Measurements from ENCODE around the gene RFC4.

DNA sequence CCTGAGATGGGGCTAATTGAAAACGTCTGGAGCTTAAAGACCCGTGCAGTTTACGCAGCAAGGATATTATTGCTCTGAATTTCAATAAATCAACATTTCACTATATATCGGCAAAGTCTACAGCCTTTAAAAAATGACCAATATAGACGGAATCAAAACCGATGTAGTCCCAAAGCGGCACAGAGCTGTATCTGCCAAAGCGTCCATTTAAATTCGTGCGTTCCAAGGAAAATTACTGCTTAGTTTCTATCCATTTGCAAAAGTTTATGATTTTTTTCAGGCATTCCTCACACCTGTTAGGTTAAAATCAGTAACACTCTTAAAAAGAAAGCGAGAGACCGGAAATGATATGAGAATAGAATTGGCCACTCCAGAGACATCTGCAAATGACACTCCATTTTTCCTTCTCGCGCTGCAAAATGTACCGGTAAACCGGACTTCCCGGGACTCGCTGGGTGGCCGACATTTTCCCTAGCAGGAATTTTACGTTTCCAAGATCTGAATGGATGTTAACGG lies 23.7 kb downstream of the RFC4 start:
- TF ChIP-seq, protein P1, sequence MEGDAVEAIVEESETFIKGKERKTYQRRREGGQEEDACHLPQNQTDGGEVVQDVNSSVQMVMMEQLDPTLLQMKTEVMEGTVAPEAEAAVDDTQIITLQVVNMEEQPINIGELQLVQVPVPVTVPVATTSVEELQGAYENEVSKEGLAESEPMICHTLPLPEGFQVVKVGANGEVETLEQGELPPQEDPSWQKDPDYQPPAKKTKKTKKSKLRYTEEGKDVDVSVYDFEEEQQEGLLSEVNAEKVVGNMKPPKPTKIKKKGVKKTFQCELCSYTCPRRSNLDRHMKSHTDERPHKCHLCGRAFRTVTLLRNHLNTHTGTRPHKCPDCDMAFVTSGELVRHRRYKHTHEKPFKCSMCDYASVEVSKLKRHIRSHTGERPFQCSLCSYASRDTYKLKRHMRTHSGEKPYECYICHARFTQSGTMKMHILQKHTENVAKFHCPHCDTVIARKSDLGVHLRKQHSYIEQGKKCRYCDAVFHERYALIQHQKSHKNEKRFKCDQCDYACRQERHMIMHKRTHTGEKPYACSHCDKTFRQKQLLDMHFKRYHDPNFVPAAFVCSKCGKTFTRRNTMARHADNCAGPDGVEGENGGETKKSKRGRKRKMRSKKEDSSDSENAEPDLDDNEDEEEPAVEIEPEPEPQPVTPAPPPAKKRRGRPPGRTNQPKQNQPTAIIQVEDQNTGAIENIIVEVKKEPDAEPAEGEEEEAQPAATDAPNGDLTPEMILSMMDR (IDR thresholded peaks at IDR 0.05) = no peak
- no peak for TF ChIP-seq EP300 (IDR thresholded peaks at IDR 0.05)
- no peak for TF ChIP-seq POLR2A (IDR thresholded peaks at IDR 0.05)

Data from stomach (tissue), 4 donors.